ENCODE results near the gene CAP1.

DNA sequence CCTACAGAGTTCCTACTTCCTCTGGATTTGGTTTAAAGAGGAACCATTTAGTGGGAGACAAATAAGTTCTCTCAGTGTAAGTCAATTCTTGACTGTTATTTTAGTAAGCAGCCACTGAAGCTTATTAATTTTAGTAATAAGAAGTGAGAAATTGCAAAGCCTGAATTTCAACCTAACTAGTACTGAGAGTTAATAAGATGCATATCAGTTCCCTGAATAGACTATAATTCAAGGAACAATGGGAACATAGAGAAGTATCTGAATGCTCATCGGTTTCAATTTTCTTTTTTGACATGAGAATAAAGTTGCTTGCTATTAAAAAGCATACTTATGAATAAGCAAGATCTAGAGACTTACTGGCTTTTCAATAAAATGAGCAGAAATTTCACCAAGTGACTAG is 64.5 kb downstream of the CAP1 start:
- no peak for TF ChIP-seq HDGF (IDR thresholded peaks at IDR 0.05)
- no peak for TF ChIP-seq JUND (IDR thresholded peaks at IDR 0.05; ENCODE audit: low read depth, low read length)
- no peak for TF ChIP-seq CBFB (IDR thresholded peaks at IDR 0.05; ENCODE audit: low read depth)
- TF ChIP-seq, protein P1, sequence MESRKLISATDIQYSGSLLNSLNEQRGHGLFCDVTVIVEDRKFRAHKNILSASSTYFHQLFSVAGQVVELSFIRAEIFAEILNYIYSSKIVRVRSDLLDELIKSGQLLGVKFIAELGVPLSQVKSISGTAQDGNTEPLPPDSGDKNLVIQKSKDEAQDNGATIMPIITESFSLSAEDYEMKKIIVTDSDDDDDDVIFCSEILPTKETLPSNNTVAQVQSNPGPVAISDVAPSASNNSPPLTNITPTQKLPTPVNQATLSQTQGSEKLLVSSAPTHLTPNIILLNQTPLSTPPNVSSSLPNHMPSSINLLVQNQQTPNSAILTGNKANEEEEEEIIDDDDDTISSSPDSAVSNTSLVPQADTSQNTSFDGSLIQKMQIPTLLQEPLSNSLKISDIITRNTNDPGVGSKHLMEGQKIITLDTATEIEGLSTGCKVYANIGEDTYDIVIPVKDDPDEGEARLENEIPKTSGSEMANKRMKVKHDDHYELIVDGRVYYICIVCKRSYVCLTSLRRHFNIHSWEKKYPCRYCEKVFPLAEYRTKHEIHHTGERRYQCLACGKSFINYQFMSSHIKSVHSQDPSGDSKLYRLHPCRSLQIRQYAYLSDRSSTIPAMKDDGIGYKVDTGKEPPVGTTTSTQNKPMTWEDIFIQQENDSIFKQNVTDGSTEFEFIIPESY (IDR thresholded peaks at IDR 0.05): no peak
- TF ChIP-seq RCOR1 (conservative IDR thresholded peaks at IDR 0.05; ENCODE audit: low read depth, low read length): no peak
- TF ChIP-seq HDAC2 (IDR thresholded peaks at IDR 0.05): no peak
- TF ChIP-seq, protein P2, sequence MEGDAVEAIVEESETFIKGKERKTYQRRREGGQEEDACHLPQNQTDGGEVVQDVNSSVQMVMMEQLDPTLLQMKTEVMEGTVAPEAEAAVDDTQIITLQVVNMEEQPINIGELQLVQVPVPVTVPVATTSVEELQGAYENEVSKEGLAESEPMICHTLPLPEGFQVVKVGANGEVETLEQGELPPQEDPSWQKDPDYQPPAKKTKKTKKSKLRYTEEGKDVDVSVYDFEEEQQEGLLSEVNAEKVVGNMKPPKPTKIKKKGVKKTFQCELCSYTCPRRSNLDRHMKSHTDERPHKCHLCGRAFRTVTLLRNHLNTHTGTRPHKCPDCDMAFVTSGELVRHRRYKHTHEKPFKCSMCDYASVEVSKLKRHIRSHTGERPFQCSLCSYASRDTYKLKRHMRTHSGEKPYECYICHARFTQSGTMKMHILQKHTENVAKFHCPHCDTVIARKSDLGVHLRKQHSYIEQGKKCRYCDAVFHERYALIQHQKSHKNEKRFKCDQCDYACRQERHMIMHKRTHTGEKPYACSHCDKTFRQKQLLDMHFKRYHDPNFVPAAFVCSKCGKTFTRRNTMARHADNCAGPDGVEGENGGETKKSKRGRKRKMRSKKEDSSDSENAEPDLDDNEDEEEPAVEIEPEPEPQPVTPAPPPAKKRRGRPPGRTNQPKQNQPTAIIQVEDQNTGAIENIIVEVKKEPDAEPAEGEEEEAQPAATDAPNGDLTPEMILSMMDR (IDR thresholded peaks at IDR 0.05 in 2 of 3, conservative IDR thresholded peaks at IDR 0.05 in 1 of 3; ENCODE audit: control insufficient read depth in 2 of 3, extremely low read depth in 1 of 3, insufficient read depth in 1 of 3, low read depth in 3 of 3, low read length in 3 of 3): no peak
- no peak for TF ChIP-seq EP300 (IDR thresholded peaks at IDR 0.05; ENCODE audit: borderline replicate concordance in 1 of 2, control insufficient read depth in 1 of 2, low read depth in 2 of 2, low read length in 2 of 2)
- no peak for TF ChIP-seq ATF7 (IDR thresholded peaks at IDR 0.05; ENCODE audit: low read depth)
- TF ChIP-seq TCF12 (IDR thresholded peaks at IDR 0.05; ENCODE audit: low read depth, low read length): no peak
- TF ChIP-seq GABPA (IDR thresholded peaks at IDR 0.05; ENCODE audit: low read depth): no peak
